Femur (tissue), 1 donor: Measurements from ENCODE around the gene KIF3B.
"Not testable (repeated sequence)": the region's sequence is repeated elsewhere in the genome, so short reads cannot be mapped to it uniquely, and the experiment has no call there.

Source experiments
- DNase-seq: peaks from one replicate; pipeline ENCODE4 v3.0.0-alpha.2; 2017

KIF3B gene

DNA sequence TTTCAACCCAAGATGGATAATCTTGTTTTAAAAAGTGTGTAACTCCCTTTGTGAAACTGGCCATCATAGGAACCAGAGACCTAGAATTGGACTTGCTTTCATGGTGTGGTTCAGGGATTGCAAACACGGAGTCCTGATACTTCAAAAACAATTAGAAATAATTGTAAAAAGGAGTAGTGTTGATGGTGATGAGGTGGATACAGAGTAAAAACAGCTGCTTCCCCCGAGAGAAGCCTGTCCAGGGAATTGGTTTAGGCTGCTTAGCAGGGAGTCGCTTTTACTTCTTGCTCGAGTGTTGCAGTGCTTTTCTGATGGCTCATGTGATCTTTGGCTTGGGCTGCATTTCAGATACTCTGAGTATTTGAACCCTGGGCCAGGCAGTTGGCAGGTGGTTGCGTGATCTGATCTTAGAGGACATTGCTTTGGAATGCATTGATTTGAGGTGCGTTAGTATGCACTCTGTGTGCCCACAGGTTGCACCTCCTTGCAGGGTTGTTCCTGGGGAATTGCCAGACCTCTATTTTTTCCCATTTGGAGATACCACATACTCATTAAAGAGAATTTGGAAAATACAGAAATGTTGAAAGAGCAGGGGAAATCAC is 19.5 kb downstream of the KIF3B start:
- DNase-seq, result no peak

DNA sequence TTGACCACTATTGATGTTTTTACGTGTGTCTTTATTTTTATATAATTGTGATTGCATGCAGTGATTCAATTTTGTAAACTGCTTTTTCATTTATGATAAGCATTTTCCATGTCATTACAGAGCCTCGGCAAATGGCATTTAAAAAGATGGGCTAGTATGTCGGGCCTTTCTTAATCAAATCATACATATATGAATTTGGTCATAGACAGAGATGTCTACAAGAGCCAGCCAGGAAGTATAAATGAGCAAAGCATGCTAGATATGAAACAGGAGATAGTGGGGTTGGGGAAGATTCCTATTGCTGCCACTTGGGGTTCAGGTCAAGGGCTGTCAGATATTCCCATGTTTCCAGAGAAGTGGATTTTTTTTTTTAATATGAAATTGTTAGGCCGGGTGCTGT is 20.0 kb downstream of the KIF3B start:
- no peak for DNase-seq

DNA sequence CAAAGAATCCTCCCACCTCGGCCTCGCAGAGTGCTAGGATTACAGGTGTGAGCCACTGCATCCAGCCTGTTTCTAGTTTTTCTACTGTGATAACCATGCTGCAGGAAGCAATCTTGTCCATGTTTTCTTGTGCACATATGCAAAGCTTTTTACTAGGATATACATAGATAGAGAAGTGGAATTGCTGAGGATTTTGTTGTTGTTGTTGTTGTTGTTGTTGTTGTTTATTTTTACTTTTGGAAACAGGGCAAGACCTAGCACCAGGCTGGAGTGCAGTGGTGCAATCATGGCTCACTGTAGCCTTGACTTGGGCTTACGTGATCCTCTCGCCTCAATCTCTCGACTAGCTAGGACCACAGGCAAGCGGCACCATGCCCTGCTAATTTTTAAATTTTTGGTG is 23.2 kb downstream of the KIF3B start:
- no peak for DNase-seq

DNA sequence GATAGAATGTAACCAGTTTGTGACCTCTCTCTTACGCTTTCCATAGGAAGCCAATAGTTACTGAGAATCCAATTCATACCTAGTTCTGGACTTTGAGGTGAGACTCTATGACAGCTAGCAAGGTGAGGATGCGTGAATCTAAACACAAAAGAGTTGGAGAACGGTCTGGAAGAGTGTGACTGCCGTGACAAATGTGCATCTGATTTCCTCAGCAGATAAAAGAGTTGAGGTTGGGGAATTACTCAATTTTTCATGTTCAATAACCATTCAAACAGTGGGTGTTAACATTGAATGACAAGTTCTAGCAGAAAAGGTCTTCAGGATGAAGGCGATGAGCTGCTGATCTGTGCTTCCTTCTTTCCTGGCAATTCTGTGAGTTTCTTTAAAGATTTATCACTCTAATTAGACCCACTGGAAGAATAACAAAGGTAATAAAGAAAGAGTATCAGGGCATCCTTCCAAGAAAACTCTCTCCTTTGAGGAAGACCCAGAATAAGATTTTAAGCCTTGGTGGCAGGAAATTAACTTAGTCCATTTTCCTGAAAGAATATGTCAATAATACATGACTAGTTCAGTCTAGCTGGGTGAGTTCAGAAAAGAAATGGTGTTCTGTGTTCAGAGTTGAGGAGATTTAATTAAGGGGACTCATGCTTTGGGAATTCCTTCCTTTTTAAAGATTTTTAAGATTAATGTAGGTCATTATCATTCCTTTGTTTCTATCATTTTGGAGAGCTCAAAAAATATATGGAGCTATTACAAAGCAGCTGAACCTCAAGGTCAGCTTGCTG is 24.5 kb downstream of the KIF3B start:
- DNase-seq, result no peak

DNA sequence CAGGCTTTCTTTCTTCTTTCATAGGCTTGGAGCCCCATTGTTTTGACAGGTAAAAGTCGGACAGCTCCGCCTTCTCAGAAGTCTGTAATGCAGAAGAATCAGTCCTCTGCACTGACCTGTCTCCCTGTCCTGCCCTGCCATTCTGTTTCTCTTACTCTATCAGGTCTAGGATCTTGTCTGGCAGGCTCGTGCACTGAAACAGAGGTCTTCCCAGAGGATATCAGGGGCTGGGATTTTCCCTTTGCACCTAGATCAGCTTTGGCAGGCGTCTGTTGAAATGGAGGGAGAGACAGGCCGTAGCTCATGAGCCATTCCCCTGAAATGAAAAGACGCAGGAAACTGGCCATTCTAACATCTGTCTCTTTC is 25.0 kb downstream of the KIF3B start:
- no peak for DNase-seq

DNA sequence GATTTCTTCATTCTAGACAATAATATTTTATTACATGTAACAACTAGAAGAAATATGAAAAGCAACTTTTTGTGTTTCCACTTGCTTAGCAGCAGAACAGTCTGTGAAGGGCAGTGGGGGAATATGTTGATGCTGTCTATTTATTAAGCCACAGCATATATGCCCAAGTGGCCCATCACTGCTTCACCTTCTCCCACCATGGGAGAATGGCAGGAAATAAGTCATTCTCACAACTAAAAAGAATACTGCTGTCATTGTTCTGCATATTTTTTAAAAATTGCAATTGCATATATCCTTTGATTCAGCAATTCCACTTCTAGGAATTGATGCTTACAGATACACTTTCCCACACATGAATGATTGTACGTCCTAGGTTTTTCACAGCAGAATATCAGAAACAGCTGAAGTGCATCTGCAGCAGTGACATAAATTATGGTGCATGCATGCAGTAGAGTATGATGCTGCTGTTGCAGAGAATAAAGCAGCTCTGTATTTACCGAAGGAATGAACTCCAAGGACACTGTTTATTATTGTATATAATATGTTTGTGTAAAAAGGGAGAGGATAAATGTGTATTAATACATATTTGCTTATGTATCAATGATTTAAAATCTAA is 26.8 kb downstream of the KIF3B start:
- DNase-seq, result no peak

DNA sequence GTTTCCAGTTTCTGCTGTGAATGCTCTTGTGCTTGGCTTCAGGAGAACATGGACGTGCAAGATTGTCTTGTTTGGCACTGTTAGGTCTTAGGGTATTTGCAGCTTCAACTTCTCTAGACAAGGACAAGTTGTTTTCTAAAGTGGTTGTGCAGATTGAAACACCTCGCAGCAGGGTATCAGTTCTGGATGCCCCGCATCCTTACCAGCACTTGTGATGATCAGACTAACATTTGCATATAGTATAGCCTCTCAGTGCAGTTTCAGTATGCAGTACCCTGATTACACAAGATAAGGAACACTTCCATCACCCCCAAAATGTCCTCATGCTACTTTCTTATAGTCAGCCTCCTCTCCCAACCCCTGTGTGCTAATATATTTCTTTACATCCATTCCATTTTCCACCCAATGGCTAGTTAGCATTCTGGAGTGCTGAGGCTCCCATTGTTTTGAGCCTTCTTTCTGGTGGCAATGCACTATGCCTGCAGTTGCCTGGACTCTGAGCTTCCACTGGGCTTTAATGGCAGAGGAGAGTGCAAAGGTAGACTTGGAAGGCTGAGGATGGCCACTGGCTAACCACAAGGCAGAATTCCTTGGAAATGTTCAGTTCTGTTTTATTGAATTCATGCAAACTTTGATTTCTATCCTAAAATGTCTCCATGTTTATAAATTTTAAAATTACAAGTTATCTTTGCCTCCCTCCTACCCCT is 35.4 kb downstream of the KIF3B start:
- no peak for DNase-seq

DNA sequence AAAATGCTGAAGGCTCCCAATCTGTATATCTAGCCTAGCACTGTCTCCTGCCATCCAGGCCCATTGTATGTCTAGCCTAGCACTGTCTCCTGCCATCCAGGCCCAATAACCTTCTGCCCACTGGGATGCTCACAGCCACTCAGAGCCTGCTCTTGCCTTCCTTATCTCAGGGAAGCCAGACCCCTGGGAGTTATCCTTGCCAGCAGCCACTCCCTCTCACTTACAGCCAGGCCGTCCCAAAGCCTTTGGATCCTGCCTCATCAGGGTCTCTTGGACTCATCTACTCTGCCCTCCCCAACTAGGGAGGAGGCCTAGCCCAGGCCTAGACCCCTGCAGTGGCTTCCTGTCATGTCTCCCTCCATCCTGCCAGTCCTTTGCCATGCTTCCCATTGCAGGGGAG is 37.3 kb downstream of the KIF3B start:
- DNase-seq, result no peak

DNA sequence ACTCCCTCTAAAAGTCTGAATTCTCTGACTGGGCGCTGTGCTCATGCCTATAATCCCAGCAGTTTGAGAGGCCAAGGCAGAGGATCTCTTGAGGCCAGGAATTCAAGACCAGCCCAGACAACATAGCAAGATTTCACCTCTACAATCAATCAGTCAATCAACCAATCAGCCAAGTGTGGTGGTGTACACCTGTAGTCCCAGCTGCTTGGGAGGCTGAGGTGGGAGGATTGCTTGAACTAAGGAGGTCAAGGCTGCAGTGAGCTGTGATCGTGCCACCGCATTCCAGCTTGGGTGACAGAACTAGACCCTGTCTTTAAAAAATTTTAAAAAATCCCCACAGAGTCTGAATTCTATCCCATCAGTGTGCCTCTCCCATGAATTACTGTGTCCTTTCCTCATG is 37.9 kb downstream of the KIF3B start:
- DNase-seq, result no peak

DNA sequence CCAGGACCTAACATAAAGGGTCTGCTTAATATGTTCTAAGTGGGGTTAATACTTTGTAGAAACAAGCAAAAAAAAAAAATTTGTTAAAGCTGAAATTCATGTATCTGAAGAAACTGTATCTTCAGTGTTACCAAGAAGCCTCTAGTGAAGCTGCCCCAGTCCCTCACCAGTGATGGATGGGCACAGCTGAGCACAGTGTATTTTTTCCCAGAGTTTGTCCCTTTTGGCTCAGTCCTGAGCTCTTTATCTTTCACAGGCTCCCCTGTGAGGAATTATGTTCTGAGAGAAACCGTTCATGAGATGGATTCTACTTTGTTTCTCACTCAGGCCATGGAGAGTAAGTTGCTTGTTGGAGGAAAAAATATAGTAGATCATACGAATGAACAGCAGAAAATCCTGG is 38.4 kb downstream of the KIF3B start:
- no peak for DNase-seq

DNA sequence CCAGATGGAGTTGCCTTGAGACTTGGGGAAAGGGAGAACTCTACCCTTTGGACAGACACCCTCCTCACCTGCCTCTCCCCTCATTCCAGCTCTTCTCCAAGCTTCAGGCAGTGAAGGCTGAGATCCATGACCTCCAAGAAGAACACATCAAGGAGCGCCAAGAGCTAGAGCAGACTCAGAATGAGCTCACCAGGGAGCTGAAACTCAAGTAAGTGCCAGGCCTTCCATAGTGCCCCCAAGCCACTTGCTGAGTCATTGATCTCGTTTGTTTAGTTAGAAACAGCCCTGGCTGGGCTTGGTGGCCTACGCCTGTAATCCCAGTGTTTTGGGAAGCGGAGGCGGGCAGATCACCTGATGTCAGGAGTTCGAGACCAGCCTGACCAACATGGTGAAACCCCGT is 39.2 kb downstream of the KIF3B start:
- no peak for DNase-seq

DNA sequence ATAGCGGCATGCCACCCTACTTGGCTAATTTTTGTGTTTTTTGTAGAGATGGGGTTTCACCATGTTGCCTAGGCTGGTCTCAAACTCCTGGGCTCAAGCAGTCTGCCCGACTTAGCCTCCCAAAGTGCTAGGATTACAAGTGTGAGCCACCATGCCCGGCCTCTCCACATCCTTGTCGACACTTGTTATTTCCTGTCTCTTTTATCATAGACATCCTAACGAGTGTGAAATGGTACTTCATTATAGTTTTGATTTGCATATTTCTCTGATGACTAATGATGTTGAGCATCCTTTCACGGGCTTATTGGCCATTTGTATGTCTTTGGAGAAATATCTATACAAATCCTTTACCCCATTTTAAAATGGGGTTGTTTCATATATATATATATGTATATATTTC is 41.6 kb downstream of the KIF3B start:
- DNase-seq, result no peak

DNA sequence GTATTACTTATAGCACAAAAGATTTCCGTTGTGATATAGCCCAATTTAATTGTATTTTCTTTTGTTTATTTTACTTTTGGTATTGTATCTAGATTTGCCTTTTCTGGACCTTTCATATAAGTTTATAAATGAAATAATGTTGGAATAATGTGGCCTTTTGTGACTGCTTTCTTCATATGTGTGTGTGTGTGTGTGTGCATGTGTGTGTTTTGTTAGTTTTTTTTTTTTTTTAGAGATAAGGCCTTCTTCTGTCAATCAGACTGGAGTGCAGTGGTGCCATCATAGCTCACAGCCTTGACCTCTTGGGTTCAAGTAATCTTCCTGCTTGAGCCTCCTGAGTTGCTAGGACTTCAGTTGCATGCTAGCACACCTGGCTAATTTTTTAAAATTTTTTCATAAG is 42.9 kb downstream of the KIF3B start:
- DNase-seq, result no peak

DNA sequence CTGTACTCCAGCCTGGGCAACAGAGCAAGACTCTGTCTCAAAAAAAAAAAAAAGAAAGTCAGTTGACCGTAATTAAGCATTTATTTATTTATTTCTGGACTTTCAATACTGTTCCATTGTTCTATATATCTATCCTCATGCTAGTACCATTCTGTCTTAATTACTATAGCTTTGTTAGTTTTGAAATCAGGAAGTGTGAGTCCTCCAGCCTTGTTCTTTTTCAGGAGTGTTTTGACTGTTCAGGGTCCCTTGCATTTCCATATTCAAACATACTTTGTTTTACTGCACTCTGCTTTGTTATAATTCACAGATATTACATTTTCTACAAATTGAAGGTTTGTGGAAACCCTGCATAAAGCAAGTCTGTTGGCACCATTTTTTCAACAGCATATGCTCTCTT is 43.9 kb downstream of the KIF3B start:
- DNase-seq, result no peak

DNA sequence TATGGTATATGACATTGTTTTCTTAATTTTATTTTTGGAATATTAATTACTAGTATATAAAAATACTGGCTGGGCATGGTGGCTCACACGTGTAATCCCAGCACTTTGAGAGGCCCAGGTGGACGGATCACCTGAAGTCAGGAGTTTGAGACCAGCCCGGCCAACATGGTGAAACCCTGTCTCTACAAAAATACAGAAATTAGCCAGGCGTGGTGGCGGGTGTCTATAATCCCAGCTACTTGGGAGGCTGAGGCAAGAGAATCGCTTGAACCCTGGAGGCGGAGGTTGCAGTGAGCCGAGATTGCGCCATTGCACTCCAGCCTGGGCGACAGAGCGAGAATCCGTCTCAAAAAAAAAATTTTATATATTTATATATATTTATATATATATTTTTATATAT is 44.8 kb downstream of the KIF3B start:
- DNase-seq, result not testable (repeated sequence)

DNA sequence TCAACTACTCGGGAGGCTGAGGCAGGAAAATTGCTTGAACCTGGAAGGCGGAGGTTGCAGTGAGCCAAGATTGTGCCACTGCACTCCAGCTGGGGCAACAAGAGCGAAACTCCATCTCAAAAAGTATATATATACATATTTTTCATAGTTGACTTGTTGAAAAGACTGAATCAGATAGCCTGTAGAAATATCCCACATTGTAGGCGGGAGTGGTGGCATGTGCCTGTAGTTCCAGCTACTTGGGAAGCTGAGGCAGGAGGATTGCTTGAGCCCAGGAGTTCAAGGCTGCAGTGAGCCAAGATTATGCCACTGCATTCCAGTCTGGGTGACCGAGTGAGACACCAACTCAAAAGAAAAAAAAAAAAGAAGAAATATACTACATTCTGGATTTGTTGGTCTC is 46.3 kb downstream of the KIF3B start:
- not testable (repeated sequence) for DNase-seq

DNA sequence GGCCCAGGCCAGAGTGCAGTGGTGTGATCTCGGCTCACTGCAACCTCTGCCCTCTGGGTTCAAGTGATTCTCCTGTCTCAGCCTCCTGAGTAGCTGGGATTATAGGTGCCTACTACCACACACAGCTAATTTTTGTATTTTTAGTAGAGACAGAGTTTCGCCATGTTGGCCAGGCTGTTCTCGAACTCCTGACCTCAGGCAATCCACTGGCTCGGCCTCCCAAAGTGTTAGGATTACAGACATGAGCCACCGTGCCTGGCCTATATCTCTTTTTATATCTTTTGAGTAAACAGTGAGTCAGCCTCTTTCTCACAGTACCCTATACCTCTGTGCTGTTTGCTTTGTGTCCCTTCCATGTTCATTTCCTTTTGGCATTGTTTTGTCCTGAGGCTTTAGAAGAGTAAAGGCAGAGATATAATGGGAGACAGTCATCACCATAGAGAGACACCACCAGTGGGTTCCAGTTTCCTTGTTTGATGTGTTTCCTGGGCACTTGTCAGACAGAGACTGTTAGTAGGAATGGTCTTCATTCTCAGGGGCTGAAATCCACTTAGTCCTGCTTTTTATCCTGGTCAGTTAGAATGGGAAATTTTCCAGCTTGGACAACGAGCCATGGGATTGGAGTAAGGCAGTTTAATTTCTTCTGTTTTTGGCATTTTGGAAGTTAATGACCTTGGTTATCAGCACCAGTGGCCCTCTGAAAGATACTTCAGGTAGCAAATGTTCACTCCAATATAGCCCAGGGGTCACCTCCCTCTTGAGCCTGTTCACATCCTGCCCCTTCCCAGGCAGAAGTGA is 48.5 kb downstream of the KIF3B start:
- DNase-seq, result no peak

DNA sequence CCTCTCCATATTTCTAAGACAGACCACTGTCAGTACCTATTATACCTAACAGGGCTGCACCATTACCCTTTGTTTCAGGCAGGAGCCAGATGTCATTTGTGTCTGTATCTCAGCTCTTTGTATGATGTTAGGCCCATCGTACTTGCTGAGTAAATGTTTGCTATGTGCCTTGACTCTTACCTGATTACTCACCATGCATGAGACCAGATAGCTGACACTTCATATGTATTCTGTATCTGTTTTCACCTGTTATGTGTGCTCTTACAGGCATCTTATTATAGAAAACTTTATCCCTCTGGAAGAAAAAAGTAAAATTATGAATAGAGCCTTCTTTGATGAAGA is 49.0 kb downstream of the KIF3B start:
- no peak for DNase-seq

DNA sequence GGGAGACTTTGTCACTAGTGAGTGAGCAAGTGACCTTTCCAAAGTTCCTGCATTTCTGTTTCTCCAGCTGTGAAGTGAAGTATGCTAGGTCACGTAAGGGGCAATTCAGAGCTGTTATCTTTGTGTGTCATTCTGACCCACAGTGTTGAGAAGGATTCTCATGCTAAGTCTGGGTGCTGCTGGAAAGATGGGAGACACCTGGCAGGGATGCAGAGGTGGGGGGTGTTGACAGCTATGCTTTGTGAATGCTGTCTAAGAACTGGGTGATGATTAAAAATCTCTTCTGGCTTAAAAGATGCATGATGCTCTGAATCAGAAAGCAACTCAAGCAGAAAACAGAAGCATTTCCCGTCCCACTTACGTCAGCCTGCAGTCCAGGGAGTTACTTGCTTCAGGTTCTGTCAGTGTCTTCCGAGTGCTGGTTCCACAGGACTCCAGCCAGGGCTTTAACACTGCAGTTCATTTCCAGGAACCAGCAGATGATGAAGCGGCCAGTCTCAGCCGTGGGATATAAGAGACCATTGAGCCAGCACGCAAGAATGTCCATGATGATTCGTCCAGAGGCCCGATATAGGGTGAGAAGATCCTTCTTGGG is 49.7 kb downstream of the KIF3B start:
- DNase-seq, result peak; percentile 35

DNA sequence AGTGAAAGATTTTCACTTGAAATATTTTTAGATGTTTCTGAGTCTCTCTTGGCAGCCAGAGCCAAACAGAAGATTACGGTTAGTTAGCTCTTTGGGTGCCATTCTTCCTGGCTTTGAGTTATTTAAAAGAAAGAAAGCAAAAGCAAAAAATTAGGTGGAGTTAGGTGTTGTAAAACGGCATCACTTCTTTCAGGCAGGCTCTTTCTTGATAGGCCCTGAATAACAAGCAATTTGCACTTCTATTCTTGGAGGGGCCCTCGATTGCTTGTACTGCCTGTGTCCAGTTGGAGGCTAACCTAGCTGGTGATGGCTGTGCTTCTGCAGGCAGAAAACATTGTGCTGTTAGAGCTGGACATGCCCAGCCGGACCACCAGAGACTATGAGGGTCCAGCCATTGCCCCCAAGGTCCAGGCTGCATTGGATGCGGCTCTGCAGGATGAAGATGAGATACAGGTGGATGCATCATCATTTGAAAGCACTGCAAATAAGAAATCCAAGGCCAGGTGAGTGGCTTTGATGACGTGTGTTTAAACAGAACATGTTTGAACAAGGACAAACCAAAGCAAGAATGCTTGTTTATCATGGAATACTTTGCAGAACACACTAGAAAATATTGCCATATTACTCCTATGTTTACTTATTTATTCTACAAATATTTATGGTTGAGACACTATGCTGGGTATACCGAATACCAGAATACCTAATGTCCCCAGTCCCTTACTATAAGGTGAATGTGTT is 52.5 kb downstream of the KIF3B start:
- DNase-seq, result no peak

DNA sequence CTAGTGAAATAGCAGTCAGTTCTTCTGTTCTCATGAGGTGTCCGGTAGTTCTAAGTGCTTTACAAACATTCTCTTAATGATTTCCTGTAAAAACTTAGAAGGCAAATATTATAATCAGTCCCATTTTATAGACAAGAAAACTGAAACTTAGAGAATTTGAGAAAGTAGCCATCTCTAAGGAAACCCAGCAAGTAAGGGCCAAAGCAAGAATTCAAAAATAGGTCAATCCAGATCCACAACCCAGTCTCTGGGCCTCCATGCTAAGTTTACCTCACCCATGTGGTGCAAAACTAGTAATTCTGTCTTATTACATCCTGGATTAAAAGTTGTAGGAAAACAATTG is 53.1 kb downstream of the KIF3B start:
- DNase-seq, result no peak

DNA sequence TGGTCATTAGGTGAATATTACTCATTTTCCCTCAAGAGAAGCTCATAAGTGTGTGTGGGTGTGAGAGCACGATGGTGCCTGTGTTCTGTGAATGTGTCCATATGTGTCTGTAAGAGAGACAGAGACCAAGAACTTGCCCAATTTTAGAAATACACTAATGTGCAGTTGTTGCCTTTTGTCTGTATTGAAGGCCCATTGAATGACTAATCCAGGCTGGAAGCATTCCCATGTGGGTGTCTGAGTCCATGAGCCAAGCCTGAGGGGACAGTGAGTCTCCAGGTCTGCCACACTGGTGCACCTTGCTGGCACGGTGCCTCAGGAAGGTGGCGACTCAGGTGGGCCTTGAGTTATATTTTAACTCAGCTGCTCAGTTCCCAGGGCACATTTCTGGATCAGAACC is 55.2 kb downstream of the KIF3B start:
- no peak for DNase-seq
